HG03575 (cell line): ENCODE data around the gene NUTM2D.
"Not testable (repeated sequence)": the region's sequence is repeated elsewhere in the genome, so short reads cannot be mapped to it uniquely, and the experiment has no call there.

Source experiments
- ATAC-seq: cut with Tn5 transposase; IDR thresholded peaks from one replicate; pipeline ENCODE4 v1.9.1; 2021; ENCODE audit not compliant: unreplicated experiment, insufficient number of reproducible peaks, low FRiP score; ENCODE audit errors: extremely low read depth

Gene NUTM2D, protein sequence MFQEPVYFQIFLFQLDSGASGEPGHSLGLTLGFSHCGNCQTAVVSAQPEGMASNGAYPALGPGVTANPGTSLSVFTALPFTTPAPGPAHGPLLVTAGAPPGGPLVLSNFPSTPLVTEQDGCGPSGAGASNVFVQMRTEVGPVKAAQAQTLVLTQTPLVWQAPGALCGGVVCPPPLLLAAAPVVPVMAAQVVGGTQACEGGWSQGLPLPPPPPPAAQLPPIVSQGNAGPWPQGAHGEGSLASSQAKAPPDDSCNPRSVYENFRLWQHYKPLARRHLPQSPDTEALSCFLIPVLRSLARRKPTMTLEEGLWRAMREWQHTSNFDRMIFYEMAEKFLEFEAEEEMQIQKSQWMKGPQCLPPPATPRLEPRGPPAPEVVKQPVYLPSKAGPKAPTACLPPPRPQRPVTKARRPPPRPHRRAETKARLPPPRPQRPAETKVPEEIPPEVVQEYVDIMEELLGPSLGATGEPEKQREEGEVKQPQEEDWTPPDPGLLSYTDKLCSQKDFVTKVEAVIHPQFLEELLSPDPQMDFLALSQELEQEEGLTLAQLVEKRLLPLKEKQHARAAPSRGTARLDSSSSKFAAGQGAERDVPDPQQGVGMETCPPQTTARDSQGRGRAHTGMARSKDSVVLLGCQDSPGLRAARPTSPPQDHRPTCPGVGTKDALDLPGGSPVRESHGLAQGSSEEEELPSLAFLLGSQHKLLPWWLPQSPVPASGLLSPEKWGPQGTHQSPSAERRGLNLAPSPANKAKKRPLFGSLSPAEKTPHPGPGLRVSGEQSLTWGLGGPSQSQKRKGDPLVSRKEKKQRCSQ

DNA sequence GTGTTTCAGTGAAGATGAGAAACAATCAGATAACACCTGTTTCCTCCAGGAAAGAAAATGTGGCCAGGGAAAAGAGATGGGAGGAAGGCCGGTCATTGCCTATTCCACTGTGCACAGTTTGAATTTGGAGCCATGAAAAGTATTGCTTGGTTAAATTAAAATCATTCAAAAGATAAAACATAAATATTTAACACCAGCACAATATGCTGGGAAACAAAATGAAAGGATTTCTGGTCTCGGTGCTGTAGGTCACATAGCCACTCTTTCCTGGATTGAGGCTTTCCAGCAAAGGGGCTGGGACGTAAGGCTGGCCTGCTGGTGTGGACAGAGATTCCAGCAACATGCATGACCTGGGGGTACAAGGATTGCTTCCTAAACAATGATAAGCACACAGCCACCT, at the start of gene NUTM2D:
Gene NUTM2D, plus strand, starts transcription at position 301 of the 400 bp plus-strand sequence. CDS start 522 bp downstream, outside the sequence.
- not testable (repeated sequence) for ATAC-seq

- ATAC-seq: not testable (repeated sequence)
Observed at GRCh38 chr10:87308702-87309101, 48.8 kb upstream of the NUTM2D start.

DNA sequence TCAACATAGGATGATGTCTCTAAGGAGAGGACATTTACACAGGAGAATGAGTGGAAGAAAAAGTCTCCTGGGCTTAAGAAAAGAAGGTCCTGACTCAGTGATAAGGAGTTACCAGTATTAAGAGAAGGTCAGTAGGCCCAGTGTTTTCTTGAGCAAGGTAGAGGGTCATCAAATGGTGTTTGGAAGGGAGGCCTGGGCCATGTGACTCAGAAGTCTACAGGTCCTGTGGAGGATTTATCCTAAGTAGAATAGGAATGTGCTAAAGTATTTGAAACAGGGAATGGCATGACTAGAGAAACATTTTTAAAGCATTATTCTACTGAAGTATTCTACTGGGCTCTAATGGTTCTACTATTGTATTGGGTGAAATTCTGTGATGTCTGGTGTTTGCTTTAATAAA, 47.9 kb upstream of the NUTM2D start:
- ATAC-seq: not testable (repeated sequence)

GRCh38 chr10:87311521-87311920, 46.0 kb upstream of the NUTM2D start:
- ATAC-seq: not testable (repeated sequence)

GRCh38 chr10:87313649-87314359, 43.7 kb upstream of the NUTM2D start:
- not testable (repeated sequence) for ATAC-seq

- not testable (repeated sequence) for ATAC-seq
Observed at GRCh38 chr10:87314360-87314973, 43.1 kb upstream of the NUTM2D start.

DNA sequence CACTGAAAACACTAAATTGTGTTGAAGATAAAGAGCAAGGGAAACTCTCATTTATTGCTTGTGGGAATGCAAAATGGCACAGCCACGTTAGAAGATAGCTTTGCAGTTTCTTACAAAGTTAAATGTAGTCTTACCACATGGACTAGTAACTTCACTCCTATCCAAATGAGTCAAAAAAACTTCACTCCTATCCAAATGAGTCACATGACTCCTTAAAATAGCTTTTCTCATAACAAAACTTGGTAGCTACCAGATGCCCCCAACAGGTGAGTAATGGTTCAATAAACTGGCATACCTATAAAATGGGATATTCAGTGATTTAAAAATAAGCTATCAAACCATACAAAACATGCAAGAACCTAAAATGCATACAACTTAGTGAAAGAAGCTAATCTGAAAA, 36.0 kb upstream of the NUTM2D start:
- not testable (repeated sequence) for ATAC-seq

- not testable (repeated sequence) for ATAC-seq
Observed at GRCh38 chr10:87324559-87324958, 33.0 kb upstream of the NUTM2D start.

DNA sequence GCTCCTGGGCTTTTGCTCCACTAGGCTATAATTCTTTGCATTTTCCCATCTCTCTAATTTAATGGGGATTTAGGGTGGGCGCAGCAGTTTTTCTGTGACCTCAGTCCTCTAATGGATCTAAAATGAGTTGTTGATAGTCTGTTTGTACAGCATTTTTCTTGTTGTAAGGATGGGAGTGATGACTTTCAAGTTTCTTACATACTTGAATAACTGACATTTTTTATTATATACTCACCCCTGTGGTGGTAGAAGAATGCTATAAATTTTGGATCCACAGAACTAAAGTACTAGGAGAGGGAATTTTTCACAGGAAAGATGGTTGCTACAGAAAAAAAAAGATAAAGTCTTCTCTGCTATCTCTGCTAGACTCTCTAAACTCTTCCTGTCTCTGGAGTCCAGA, 29.6 kb upstream of the NUTM2D start:
- ATAC-seq: not testable (repeated sequence)

DNA sequence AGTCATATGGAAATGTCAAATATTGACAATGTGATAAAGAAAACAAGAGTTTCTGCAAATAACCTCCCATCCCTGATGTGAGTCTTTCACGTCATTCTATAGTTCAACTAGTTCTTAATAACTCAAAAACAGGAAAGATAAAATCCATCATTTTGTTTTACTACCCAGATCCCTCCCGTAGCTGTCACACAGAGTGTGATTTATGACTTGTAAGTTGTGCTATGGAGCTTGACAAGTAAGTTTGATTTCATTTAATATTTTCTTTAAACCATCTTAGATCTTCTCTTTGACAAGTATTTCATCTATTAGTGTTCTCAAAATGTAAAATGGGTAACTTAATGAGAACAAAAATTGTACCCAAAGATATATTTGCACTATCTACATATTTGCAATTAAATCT, 28.4 kb upstream of the NUTM2D start:
- ATAC-seq: not testable (repeated sequence)

GRCh38 chr10:87332687-87333086, 24.9 kb upstream of the NUTM2D start:
- not testable (repeated sequence) for ATAC-seq

- not testable (repeated sequence) for ATAC-seq
Observed at GRCh38 chr10:87340411-87340810, 17.1 kb upstream of the NUTM2D start.

DNA sequence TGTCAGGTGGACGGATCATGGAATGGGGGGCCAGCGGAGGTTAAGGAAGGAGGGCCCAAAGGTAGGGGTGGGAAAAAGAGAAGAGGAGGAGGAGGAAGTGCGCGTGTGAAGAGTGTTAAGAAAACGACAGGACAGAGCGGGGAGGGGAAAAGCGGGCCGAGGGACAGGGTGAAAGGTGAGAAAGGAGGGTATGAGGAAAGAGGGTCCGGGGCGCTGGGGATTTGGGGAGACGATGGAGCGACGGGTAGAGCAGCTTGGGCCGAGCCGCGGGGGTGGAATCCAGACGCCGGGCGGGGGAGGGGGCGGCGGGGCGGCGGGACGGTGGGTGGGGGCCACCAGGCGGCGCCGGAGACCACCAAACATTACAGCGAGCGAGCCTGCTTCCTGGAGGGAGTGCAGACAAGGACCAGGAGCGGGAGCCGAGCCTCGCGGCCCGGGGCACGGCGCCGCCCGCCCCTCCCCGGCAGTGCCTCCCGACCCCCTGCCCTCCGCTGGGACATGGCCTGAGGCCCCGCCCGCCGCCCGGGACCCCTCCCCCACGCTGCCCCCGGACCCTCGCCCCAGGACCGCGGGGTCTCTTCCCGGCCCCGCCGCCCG, 15.9 kb upstream of the NUTM2D start:
- ATAC-seq: not testable (repeated sequence)

DNA sequence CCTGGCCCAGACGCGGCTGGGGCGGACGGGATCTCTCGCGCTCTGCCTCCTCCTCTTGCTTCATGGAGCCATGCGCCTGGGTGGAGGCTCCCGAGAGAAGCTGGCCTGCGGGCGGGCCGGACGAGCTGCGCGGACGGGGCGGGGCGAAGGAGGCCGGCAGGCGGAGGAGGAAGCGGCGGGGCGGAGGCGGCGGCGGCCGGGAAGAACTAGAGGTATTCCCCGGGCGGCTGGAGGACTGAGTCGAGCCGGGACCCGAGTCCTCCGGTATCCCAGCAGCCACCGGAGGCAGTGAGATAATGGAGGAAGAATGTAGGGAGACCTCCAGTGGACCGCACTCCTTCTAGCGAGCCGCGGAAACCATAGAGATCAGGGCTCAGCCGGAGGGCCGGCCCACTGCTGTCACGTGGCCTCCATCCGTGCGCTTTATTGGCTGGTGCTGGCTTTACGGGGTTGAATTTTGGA, 15.3 kb upstream of the NUTM2D start:
- peak; percentile 93 for ATAC-seq

DNA sequence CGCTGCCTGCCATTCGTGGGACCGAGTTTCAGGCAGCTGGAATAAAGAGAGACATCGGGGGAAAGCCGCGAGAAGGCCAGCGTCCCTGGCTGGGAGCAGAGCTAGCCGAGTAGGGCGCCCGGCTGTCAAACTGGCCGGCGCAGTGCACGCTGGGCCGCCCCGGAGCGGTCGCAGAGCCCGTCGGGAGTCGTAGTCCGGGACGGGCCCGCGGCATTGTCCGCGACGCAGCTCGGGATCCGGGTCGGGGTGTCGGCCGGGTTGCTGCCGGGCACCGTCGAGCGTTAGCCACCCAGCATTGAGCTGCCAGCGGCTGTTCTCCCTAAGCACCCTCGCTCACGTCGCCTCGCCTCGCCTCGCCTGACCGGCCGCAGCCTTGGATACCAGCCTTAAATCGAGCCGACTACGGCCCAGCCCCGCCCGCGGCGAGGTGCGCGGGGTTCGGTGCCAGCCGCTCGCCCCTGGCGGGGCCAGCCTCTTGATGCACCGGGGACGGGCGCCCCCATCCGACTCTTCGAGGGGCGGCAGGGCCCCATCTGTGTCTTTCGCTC, 14.8 kb upstream of the NUTM2D start:
- ATAC-seq: peak; percentile 33

GRCh38 chr10:87345743-87346142, 11.8 kb upstream of the NUTM2D start:
- ATAC-seq: not testable (repeated sequence)

DNA sequence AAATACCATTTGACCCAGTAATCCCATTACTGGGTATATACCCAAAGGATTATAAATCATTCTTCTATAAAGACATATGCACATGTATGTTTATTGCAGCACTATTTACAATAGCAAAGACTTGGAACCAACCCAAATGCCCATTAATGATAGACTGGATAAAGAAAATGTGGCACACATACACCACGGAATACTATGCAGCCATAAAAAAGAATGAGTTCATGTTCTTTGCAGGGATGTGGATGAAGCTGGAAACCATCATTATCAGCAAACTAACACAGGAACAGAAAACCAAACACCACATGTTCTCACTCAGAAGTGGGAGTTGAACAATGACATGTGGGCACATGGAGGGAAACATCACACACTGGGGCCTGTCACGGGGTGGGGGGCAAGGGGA, 7.4 kb upstream of the NUTM2D start:
- not testable (repeated sequence) for ATAC-seq

GRCh38 chr10:87352825-87353224, 4.7 kb upstream of the NUTM2D start:
- ATAC-seq: not testable (repeated sequence)
